Measurements from ENCODE around the gene CYBRD1.
"Not testable (repeated sequence)": the region's sequence is repeated elsewhere in the genome, so short reads cannot be mapped to it uniquely, and the experiment has no call there.

The CYBRD1 gene

GRCh38 chr2:171487201-171487600 is 35.1 kb upstream of the CYBRD1 start:
- Histone ChIP-seq H3K27ac (replicated peaks) (no peak overlapping the region), H3K4me3 (replicated peaks; ENCODE audit: insufficient read depth, low read length) (no peak overlapping the region), H3K27me3 (ENCODE audit: insufficient read depth, poor library complexity, severe bottlenecking) (no peaks in the 10 kb centered on the region)
- no peak for DNase-seq (ENCODE audit: low read depth in 1 of 2, low spot score in 1 of 2)
- TF ChIP-seq GABPA (IDR thresholded peaks at IDR 0.05; ENCODE audit: low read depth) (no peak), SPI1 (IDR thresholded peaks at IDR 0.05; ENCODE audit: borderline replicate concordance, low read depth) (no peak)

GRCh38 chr2:171487803-171488259 is 34.4 kb upstream of the CYBRD1 start:
- DNase-seq (ENCODE audit: low read depth in 1 of 2, low spot score in 1 of 2), result no peak
- Histone ChIP-seq H3K4me3 (replicated peaks; ENCODE audit: insufficient read depth, low read length) (no peak overlapping the region), H3K27ac (replicated peaks) (no peak overlapping the region), H3K27me3 (ENCODE audit: insufficient read depth, poor library complexity, severe bottlenecking) (no peaks in the 10 kb centered on the region)
- TF ChIP-seq REST (IDR thresholded peaks at IDR 0.05; ENCODE audit: insufficient replicate concordance, low read depth) (no peak), SPI1 (IDR thresholded peaks at IDR 0.05; ENCODE audit: borderline replicate concordance, low read depth) (no peak), POLR2AphosphoS5 (IDR thresholded peaks at IDR 0.05; ENCODE audit: low read depth) (no peak), GABPA (IDR thresholded peaks at IDR 0.05; ENCODE audit: low read depth) (no peak)
- TF ChIP-seq, protein P1, sequence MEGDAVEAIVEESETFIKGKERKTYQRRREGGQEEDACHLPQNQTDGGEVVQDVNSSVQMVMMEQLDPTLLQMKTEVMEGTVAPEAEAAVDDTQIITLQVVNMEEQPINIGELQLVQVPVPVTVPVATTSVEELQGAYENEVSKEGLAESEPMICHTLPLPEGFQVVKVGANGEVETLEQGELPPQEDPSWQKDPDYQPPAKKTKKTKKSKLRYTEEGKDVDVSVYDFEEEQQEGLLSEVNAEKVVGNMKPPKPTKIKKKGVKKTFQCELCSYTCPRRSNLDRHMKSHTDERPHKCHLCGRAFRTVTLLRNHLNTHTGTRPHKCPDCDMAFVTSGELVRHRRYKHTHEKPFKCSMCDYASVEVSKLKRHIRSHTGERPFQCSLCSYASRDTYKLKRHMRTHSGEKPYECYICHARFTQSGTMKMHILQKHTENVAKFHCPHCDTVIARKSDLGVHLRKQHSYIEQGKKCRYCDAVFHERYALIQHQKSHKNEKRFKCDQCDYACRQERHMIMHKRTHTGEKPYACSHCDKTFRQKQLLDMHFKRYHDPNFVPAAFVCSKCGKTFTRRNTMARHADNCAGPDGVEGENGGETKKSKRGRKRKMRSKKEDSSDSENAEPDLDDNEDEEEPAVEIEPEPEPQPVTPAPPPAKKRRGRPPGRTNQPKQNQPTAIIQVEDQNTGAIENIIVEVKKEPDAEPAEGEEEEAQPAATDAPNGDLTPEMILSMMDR (IDR thresholded peaks at IDR 0.05; ENCODE audit: insufficient read depth, low read length), result no peak

DNA sequence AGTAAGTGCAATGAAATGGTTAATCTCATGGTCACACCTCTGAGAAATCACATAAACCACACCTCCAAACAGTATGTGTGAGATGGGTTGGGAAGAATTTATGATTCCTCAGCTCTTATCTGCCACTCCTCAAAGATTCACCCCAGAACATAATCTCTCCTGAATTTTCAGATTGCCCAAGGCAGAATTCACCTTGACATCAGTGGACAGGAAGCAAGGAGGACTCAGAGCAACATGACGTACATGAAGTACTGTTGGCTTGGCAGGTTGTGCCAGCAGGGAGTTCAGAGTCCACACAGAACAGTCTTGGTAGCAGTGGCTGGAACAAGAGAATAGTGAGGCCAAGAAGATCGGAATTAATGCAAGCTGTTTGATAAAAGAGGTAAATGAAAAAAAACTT is 31.7 kb upstream of the CYBRD1 start:
- Histone ChIP-seq H3K27ac (replicated peaks) (no peak overlapping the region), H3K27me3 (ENCODE audit: insufficient read depth, poor library complexity, severe bottlenecking) (no peaks in the 10 kb centered on the region), H3K4me3 (replicated peaks; ENCODE audit: insufficient read depth, low read length) (no peak overlapping the region)
- no peak for TF ChIP-seq GABPA (IDR thresholded peaks at IDR 0.05; ENCODE audit: low read depth)
- no peak for TF ChIP-seq POLR2AphosphoS5 (IDR thresholded peaks at IDR 0.05; ENCODE audit: low read depth)
- DNase-seq (ENCODE audit: low read depth in 1 of 2, low spot score in 1 of 2), result no peak

DNA sequence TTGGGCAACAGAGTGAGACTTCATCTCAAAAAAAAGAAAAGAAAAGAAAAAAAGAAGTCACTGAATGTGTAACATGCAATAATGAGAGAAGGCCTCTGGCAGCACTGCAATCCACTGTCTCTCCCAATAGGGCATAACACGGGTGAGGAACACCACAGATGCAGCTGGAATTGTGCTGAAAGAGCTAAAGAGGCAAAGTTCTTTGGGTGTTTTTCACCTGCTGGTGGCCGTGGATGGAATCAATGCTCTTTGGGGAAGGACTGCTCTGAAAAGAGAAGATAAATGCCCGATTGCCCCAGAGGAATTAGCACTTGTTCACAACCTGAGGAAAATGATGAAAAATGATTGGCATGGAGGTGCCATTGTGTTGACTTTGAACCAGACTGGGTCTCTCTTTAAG is 31.0 kb upstream of the CYBRD1 start:
- TF ChIP-seq, protein P1 (IDR thresholded peaks at IDR 0.05; ENCODE audit: insufficient read depth, low read length), result no peak
- no peak for TF ChIP-seq GABPA (IDR thresholded peaks at IDR 0.05; ENCODE audit: low read depth)
- no peak for DNase-seq (ENCODE audit: low read depth in 1 of 2, low spot score in 1 of 2)
- Histone ChIP-seq H3K27me3 (ENCODE audit: insufficient read depth, poor library complexity, severe bottlenecking) (no peaks in the 10 kb centered on the region), H3K27ac (replicated peaks) (no peak overlapping the region), H3K4me3 (replicated peaks; ENCODE audit: insufficient read depth, low read length) (no peak overlapping the region)

GRCh38 chr2:171492664-171493063 is 29.6 kb upstream of the CYBRD1 start:
- Histone ChIP-seq H3K4me3 (replicated peaks; ENCODE audit: insufficient read depth, low read length) (no peak overlapping the region), H3K27ac (replicated peaks) (no peak overlapping the region), H3K27me3 (ENCODE audit: insufficient read depth, poor library complexity, severe bottlenecking) (no peaks in the 10 kb centered on the region)
- DNase-seq (ENCODE audit: low read depth in 1 of 2, low spot score in 1 of 2), result no peak
- no peak for TF ChIP-seq REST (IDR thresholded peaks at IDR 0.05; ENCODE audit: insufficient replicate concordance, low read depth)
- no peak for TF ChIP-seq POLR2AphosphoS5 (IDR thresholded peaks at IDR 0.05; ENCODE audit: low read depth)
- no peak for TF ChIP-seq GABPA (IDR thresholded peaks at IDR 0.05; ENCODE audit: low read depth)
- TF ChIP-seq, protein P1 (IDR thresholded peaks at IDR 0.05; ENCODE audit: insufficient read depth, low read length), result no peak
- no peak for TF ChIP-seq SPI1 (IDR thresholded peaks at IDR 0.05; ENCODE audit: borderline replicate concordance, low read depth)

DNA sequence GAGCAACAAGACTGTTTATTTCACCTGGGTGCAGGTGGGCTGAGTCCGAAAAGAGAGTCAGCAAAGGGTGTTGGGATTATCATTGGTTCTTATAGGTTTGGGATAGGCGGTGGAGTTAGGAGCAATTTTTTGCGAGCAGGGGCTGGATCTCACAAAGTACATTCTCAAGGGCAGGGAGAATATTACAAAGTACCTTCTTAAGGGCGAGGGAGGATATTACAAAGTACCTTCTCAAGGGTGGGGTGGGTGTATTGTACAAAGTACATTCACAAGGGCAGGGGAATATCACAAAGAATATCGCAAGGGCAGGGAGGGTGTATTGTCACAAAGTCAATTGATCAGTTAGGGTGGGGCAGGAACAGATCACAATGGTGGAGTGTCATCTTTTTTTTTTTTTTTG is 24.6 kb upstream of the CYBRD1 start:
- not testable (repeated sequence) for H3K4me3 ChIP-seq (replicated peaks; ENCODE audit: insufficient read depth, low read length); DNase-seq (ENCODE audit: low read depth in 1 of 2, low spot score in 1 of 2); H3K27ac ChIP-seq (replicated peaks); H3K27me3 ChIP-seq (ENCODE audit: insufficient read depth, poor library complexity, severe bottlenecking)

Measured in HL-60 (cell line).